Measurements from ENCODE around the gene ABCB1. TPM values are rescaled to one million over a fixed set of nuclear protein-coding genes. Genes with fewer than 3 reads are reported as not detected.

Gene ABCB1
- total and polyA plus RNA-seq, 2 experiments from 2014 or later = 0.53 to 0.80 TPM

DNA sequence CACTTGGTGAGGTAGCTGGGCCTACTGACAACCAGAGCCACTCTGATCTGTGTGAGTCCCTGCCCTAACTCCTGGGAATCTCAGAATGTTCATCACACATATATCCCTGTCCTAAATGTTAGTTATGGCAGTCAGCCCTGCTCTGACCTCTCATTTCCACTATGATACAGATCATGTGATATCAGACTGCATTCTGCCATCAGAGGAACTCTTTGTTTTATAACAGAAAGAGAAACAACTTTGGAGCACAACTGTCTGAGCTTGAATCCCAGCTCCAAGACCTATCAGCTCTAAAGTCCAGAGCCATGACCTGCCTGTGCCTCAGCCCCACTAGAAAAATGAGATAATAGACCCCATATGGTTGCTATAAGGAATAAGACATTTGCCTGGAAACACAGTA is 70.6 kb downstream of the ABCB1 start (continued):
- TF ChIP-seq ZNF462 (CRISPR knock-in tag; IDR thresholded peaks at IDR 0.05) (no peak), ZNF114 (CRISPR knock-in tag; IDR thresholded peaks at IDR 0.05) (no peak), STAT1 (IDR thresholded peaks at IDR 0.05; ENCODE audit: unreplicated experiment) (no peak), ETS1 (IDR thresholded peaks at IDR 0.05) (no peak), ZNF331 (CRISPR knock-in tag; IDR thresholded peaks at IDR 0.05; ENCODE audit: low read depth) (no peak), POLR2AphosphoS5 (IDR thresholded peaks at IDR 0.05; ENCODE audit: low read depth) (no peak)

DNA sequence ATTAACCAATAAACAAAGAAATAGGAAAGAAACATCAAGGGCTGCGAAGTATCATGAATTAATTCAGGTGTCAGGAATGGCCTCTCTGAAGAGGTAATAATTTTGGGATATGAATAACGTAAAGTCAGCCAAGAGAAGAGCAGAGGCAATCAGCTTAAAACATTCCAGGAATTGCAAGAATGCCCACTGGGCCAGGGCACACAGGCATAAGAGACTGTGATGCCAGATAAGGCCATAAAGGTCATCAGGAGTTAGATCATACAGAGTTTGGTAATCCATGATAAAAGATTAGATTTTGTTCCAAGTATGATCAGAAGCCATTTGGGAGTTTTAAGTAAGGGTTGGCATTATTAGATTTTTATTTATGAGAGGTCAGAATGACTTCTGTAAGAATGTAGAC is 72.0 kb downstream of the ABCB1 start:
- H3K4me2 ChIP-seq = no peak overlapping the region
- H3K36me3 ChIP-seq (ENCODE audit: insufficient read depth) = no peaks in the 10 kb centered on the region
- no peak overlapping the region for H3K4me3 ChIP-seq
- H3K9me2 ChIP-seq (ENCODE audit: insufficient read depth) = no peaks in the 10 kb centered on the region
- peaks cover 3% of the 10 kb centered on the region; the same call in 2 of the 3 replicates for H3K4me1 Mint-ChIP-seq
- no peaks in the 10 kb centered on the region for H3K4me1 ChIP-seq (ENCODE audit: insufficient read depth)
- H3K4me3 Mint-ChIP-seq = no peak overlapping the region
- H4K20me1 ChIP-seq (replicated peaks; ENCODE audit: insufficient read depth) = no peaks in the 10 kb centered on the region
- no peaks in the 10 kb centered on the region for H3K27me3 ChIP-seq (ENCODE audit: insufficient read depth)
- H3K36me3 Mint-ChIP-seq (ENCODE audit: low read depth) = no peaks in the 10 kb centered on the region
- H2AFZ ChIP-seq = no peak overlapping the region
- peak overlapping the region; percentile 4; the same call in 1 of the 2 replicates for H3K27ac Mint-ChIP-seq
- DNase-seq (ENCODE audit: low spot score) (peak; percentile 5), ATAC-seq (no peak)
- H3F3A ChIP-seq (replicated peaks; ENCODE audit: low read depth) = no peaks in the 10 kb centered on the region
- H3K9me3 Mint-ChIP-seq = no peaks in the 10 kb centered on the region
- H3K27ac ChIP-seq (ENCODE audit: low read depth) = no peak overlapping the region
- H3K79me2 ChIP-seq (replicated peaks; ENCODE audit: insufficient read depth) = no peaks in the 10 kb centered on the region
- H3K27me3 Mint-ChIP-seq (ENCODE audit: insufficient read depth, low read depth, poor library complexity) = no peaks in the 10 kb centered on the region
- TF ChIP-seq ZNF462 (CRISPR knock-in tag; IDR thresholded peaks at IDR 0.05) (no peak), EZH2 (IDR thresholded peaks at IDR 0.05; ENCODE audit: low read depth, unreplicated experiment) (no peak), CREB1 (CRISPR knock-in tag; IDR thresholded peaks at IDR 0.05; ENCODE audit: low read depth) (no peak), ZNF114 (CRISPR knock-in tag; IDR thresholded peaks at IDR 0.05) (no peak), ZNF331 (CRISPR knock-in tag; IDR thresholded peaks at IDR 0.05; ENCODE audit: low read depth) (no peak)

Measured in GM23338 (cell line).